GM23248 (cell line): Measurements from ENCODE around the gene AP4E1.

Experiments used
- EZH2 ChIP-seq: fragments of 200-600 bp; sonication (generic); IDR thresholded peaks from 2 replicates; pipeline ENCODE4 v1.6.1; 2018; ENCODE audit warnings: antibody characterized with exemption, mild to moderate bottlenecking; ENCODE audit not compliant: insufficient read depth, poor library complexity, severe bottlenecking
- EZH2phosphoT487 ChIP-seq: fragments of 200-600 bp; sonication (generic); IDR thresholded peaks from 2 replicates; pipeline ENCODE4 v1.6.1; 2018; ENCODE audit warnings: antibody characterized with exemption, moderate library complexity, mild to moderate bottlenecking, low read depth; ENCODE audit not compliant: insufficient read depth

DNA sequence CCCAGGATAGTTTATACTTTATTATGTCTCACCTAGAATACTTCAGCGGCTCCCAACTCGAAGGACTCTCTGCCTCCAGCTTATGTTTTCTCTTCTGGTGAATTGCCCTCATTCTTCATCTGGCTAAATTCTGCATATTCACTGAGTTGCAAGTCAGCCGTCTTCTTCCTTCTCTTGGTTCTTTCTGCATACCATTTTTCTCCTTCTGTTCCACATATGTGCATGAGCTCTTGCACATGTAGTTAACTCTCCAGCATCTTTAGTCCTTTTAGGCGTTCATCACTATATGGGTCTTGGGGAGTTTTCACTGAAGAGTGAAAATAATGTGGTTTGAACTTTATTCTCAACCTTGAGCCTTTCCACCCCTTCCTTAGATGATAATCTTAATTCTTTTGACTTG, 70.1 kb downstream of the AP4E1 start:
- TF ChIP-seq EZH2 (no peak), EZH2phosphoT487 (no peak)
